GM21717 (cell line): Measurements from ENCODE around the gene DOCK4.

ENCODE experiments used
- ATAC-seq: cut with Tn5 transposase; IDR thresholded peaks from one replicate; pipeline ENCODE4 v1.9.1; 2021; ENCODE audit warnings: mild to moderate bottlenecking, moderate library complexity; ENCODE audit not compliant: unreplicated experiment

Gene DOCK4

DNA sequence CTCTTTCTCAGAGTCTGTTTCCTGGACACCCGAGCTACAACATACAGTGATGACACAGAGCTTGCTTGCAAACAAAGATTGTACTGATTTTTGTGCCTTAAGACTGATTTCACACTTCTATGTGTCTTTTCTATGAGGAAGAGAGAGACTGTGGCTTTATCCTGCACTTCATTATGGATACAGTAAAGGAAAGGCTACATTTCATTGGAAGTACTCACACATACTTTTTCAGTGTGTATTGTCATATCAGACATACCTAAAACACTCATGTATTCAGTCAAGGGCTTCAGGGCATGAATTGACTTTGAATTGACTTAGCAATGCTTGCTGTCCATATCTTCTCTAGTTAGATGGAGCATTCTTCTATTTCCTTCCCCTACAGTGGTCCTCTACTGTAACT lies 508.4 kb downstream of the DOCK4 start:
- ATAC-seq = no peak

GRCh38 chr7:111694376-111694775 lies 511.8 kb downstream of the DOCK4 start:
- ATAC-seq = no peak

DNA sequence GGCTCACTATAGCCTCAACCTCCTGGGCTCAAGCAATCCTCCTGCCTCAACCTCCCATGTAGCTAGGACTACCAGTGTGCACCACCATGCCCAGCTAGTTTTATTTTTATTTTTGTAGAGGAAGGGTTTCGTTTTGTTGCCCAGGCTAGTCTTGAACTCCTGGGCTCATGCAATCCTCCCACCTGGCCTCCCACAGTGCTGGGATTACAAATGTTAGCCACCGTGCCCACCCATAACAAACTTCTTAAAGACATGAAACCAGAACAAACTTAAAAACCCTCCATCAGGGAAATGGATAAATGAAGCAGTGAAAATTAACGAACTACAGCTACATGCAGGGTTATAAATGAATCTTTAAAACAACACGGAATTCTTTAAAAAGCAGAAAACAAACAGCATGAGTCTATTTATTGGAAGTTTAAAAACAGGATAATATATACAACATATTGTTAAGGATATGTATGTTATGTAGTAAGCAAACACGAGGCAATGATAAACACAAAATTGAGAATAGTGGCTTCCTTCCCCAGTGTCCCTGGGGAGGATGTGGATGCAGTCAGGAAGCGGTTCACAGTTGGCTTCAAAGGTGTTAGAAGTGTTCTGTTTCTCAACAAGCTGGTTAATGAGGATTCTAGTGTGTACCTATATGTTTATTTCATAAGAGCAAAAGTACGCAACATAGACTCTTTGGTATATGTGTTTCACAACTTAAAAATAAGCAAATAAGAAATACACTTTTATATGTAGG lies 515.7 kb downstream of the DOCK4 start:
- ATAC-seq = no peak

- ATAC-seq = no peak
Measured at GRCh38 chr7:111685349-111685748, 520.9 kb downstream of the DOCK4 start.

GRCh38 chr7:111682588-111683340 lies 523.4 kb downstream of the DOCK4 start:
- ATAC-seq = no peak

DNA sequence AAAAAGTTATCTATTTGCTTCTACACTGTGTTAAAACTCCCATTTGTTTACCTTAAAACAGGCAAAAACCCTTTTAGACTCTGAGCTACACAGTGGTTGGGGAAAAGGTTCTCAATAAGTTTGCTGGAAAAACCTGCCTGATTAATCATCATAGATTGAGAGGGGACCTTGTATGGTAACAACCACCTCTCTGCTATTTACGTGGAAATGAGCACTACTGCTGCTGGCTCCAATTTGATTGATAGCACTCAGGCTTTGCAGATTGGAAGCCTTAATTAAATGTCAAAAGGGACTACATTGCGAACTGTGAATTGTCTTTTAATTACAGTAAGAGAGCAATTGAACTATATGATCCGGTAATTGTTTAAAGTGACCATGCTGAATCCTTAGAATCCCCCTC lies 525.0 kb downstream of the DOCK4 start:
- ATAC-seq = no peak

- ATAC-seq = no peak
Measured at GRCh38 chr7:111678986-111679385, 527.2 kb downstream of the DOCK4 start.

DNA sequence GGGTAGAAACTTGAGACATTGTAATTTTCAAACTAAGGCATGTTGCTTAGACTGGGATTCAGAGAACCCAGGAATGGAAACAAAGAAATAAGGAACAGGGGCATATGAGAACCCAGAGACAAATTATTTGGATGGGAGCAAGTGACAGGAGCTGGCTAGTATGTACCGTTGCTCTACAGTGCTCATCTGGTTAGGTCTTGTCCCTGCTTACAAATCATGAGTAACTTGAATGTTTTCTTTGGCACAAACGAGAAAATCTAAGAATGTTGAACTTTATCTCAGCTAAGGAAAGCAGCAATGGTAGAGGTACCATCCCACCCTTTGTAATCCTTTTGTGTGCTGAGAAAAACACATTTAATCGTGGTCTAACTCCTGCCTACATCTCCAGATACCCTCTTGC lies 527.9 kb downstream of the DOCK4 start:
- ATAC-seq = no peak

GRCh38 chr7:111677848-111678247 lies 528.4 kb downstream of the DOCK4 start:
- ATAC-seq = no peak

- ATAC-seq = no peak
Measured at GRCh38 chr7:111676811-111677210, 529.4 kb downstream of the DOCK4 start.
